GM12878 (cell line): ENCODE measurements around the gene NLRC5. TPM values are rescaled to one million over a fixed set of nuclear protein-coding genes. Genes with fewer than 3 reads are reported as not detected.

ENCODE experiments used
- GATAD2B ChIP-seq: fragments of 450-650 bp; conservative IDR thresholded peaks from 2 replicates; pipeline ENCODE4 v1.6.1; 2017; ENCODE audit warnings: low read depth, mild to moderate bottlenecking, moderate library complexity
- MAX ChIP-seq: IDR thresholded peaks from 2 replicates; pipeline ENCODE4 v1.6.1; 2012; ENCODE audit warnings: low read depth, low read length, improper control_type of control experiment
- ZNF622 ChIP-seq: fragments of 450-650 bp; IDR thresholded peaks from 2 replicates; pipeline ENCODE4 v1.6.1; 2017; ENCODE audit warnings: mild to moderate bottlenecking, inconsistent platforms
- polyA plus RNA-seq, 11 experiments: library from polyadenylated mRNA; depleted of rRNA in 4 of 11; unstranded in 6 of 11; stranded (reverse) in 5 of 11; fragments of >200 nt; fragmentation: Nextera tagmentation in 4 of 11; fragmentation: Illumina TruSeq in 1 of 11; extraction: Ambion mirVana in 4 of 11; extraction: Trizol in 1 of 11; gene quantifications; 1 replicate in 1 of 11; 2 replicates in 10 of 11; pipeline versions ENCODE4 v1.2.1 to v1.2.3, GENCODE V29; 2011 to 2016; ENCODE audit warnings: inconsistent platforms in 2 of 11, missing spikeins in 2 of 11, low read depth in 1 of 11
- total RNA-seq, 4 experiments: library from RNA; depleted of rRNA in 3 of 4; stranded (reverse); fragments of >200 nt in 3 of 4; fragmentation: Illumina TruSeq in 1 of 4; extraction: Trizol in 1 of 4; gene quantifications; 2 replicates each; pipeline versions ENCODE4 v1.2.1 to v1.2.3, GENCODE V29; 2013 to 2021
- TF ChIP-seq, protein P1 (sequence below): IDR thresholded peaks from 2 replicates; pipeline ENCODE4 v1.6.1; 2011; ENCODE audit warnings: low read depth, low read length, improper control_type of control experiment, borderline replicate concordance
- TF ChIP-seq, protein P2 (sequence below): fragments of 150-350 bp; IDR thresholded peaks from 2 replicates; pipeline ENCODE4 v1.6.1; 2014; ENCODE audit warnings: mild to moderate bottlenecking, low read depth, low read length
- TF ChIP-seq, protein P3 (sequence below): fragments of 450-650 bp; IDR thresholded peaks from 2 replicates; pipeline ENCODE4 v1.6.1; 2017; ENCODE audit warnings: mild to moderate bottlenecking
- TF ChIP-seq, protein P4 (sequence below): fragments of 450-650 bp; IDR thresholded peaks from 2 replicates; pipeline ENCODE4 v1.6.1; 2017; ENCODE audit warnings: mild to moderate bottlenecking, moderate library complexity
- TF ChIP-seq, protein P5 (sequence below): fragments of 450-650 bp; IDR thresholded peaks from 2 replicates; pipeline ENCODE4 v1.6.1; 2016; ENCODE audit warnings: mild to moderate bottlenecking

NLRC5 gene
- total and polyA plus RNA-seq, 10 of the 15 experiments (the other 5 are each of a cell fraction or from before 2014, with no cell fraction given) = 13.1 to 105 (median 57.3) TPM

GRCh38 chr16:56980792-56981724, 8.3 kb upstream of the NLRC5 start (continued):
- TF ChIP-seq MAX (no peak), GATAD2B (peak; percentile 98), ZNF622 (no peak)
- TF ChIP-seq, protein P1, sequence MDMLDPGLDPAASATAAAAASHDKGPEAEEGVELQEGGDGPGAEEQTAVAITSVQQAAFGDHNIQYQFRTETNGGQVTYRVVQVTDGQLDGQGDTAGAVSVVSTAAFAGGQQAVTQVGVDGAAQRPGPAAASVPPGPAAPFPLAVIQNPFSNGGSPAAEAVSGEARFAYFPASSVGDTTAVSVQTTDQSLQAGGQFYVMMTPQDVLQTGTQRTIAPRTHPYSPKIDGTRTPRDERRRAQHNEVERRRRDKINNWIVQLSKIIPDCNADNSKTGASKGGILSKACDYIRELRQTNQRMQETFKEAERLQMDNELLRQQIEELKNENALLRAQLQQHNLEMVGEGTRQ = no peak
- TF ChIP-seq, protein P2, sequence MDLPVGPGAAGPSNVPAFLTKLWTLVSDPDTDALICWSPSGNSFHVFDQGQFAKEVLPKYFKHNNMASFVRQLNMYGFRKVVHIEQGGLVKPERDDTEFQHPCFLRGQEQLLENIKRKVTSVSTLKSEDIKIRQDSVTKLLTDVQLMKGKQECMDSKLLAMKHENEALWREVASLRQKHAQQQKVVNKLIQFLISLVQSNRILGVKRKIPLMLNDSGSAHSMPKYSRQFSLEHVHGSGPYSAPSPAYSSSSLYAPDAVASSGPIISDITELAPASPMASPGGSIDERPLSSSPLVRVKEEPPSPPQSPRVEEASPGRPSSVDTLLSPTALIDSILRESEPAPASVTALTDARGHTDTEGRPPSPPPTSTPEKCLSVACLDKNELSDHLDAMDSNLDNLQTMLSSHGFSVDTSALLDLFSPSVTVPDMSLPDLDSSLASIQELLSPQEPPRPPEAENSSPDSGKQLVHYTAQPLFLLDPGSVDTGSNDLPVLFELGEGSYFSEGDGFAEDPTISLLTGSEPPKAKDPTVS = no peak
- TF ChIP-seq, protein P3, sequence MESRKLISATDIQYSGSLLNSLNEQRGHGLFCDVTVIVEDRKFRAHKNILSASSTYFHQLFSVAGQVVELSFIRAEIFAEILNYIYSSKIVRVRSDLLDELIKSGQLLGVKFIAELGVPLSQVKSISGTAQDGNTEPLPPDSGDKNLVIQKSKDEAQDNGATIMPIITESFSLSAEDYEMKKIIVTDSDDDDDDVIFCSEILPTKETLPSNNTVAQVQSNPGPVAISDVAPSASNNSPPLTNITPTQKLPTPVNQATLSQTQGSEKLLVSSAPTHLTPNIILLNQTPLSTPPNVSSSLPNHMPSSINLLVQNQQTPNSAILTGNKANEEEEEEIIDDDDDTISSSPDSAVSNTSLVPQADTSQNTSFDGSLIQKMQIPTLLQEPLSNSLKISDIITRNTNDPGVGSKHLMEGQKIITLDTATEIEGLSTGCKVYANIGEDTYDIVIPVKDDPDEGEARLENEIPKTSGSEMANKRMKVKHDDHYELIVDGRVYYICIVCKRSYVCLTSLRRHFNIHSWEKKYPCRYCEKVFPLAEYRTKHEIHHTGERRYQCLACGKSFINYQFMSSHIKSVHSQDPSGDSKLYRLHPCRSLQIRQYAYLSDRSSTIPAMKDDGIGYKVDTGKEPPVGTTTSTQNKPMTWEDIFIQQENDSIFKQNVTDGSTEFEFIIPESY = no peak
- TF ChIP-seq, protein P4, sequence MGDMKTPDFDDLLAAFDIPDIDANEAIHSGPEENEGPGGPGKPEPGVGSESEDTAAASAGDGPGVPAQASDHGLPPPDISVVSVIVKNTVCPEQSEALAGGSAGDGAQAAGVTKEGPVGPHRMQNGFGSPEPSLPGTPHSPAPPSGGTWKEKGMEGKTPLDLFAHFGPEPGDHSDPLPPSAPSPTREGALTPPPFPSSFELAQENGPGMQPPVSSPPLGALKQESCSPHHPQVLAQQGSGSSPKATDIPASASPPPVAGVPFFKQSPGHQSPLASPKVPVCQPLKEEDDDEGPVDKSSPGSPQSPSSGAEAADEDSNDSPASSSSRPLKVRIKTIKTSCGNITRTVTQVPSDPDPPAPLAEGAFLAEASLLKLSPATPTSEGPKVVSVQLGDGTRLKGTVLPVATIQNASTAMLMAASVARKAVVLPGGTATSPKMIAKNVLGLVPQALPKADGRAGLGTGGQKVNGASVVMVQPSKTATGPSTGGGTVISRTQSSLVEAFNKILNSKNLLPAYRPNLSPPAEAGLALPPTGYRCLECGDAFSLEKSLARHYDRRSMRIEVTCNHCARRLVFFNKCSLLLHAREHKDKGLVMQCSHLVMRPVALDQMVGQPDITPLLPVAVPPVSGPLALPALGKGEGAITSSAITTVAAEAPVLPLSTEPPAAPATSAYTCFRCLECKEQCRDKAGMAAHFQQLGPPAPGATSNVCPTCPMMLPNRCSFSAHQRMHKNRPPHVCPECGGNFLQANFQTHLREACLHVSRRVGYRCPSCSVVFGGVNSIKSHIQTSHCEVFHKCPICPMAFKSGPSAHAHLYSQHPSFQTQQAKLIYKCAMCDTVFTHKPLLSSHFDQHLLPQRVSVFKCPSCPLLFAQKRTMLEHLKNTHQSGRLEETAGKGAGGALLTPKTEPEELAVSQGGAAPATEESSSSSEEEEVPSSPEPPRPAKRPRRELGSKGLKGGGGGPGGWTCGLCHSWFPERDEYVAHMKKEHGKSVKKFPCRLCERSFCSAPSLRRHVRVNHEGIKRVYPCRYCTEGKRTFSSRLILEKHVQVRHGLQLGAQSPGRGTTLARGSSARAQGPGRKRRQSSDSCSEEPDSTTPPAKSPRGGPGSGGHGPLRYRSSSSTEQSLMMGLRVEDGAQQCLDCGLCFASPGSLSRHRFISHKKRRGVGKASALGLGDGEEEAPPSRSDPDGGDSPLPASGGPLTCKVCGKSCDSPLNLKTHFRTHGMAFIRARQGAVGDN = peak; percentile 82
- TF ChIP-seq, protein P5, sequence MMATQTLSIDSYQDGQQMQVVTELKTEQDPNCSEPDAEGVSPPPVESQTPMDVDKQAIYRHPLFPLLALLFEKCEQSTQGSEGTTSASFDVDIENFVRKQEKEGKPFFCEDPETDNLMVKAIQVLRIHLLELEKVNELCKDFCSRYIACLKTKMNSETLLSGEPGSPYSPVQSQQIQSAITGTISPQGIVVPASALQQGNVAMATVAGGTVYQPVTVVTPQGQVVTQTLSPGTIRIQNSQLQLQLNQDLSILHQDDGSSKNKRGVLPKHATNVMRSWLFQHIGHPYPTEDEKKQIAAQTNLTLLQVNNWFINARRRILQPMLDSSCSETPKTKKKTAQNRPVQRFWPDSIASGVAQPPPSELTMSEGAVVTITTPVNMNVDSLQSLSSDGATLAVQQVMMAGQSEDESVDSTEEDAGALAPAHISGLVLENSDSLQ = no peak
